GM18951 (cell line): ENCODE measurements around the gene ADAM23.

Experiments used
- POLR2A ChIP-seq: IDR thresholded peaks from 4 replicates; pipeline ENCODE4 v1.6.1; 2011; ENCODE audit warnings: mild to moderate bottlenecking; ENCODE audit not compliant: insufficient read length, insufficient read depth; ENCODE audit errors: extremely low read depth
- in situ Hi-C: fragments of 300-500 bp; cut with MboI; formaldehyde crosslinking; loops from one replicate; pipeline ENCODE4 v1.12.0; 2022; ENCODE audit warnings: low sequenced_read_pairs, mixed read lengths, inconsistent platforms; ENCODE audit not compliant: unreplicated experiment

ADAM23 gene

GRCh38 chr2:206494061-206494460 lies 50.7 kb downstream of the ADAM23 start:
- TF ChIP-seq POLR2A, result no peak
- in situ Hi-C loops, result no loop called here

GRCh38 chr2:206502729-206503128 lies 59.4 kb downstream of the ADAM23 start:
- no peak for TF ChIP-seq POLR2A
- in situ Hi-C loops, result no loop called here

- in situ Hi-C loops, result no loop called here
- no peak for TF ChIP-seq POLR2A
Observed at GRCh38 chr2:206511283-206511682, 68.0 kb downstream of the ADAM23 start.

GRCh38 chr2:206512999-206513398 lies 69.7 kb downstream of the ADAM23 start:
- TF ChIP-seq POLR2A, result no peak
- in situ Hi-C loops, result no loop called here

- in situ Hi-C loops, result no loop called here
- no peak for TF ChIP-seq POLR2A
Observed at GRCh38 chr2:206515580-206515979, 72.2 kb downstream of the ADAM23 start.

- in situ Hi-C loops, result no loop called here
- no peak for TF ChIP-seq POLR2A
Observed at GRCh38 chr2:206518997-206519396, 75.7 kb downstream of the ADAM23 start.

- in situ Hi-C loops, result no loop called here
- no peak for TF ChIP-seq POLR2A
Observed at GRCh38 chr2:206520450-206520849, 77.1 kb downstream of the ADAM23 start.

- in situ Hi-C loops, result no loop called here
Observed at GRCh38 chr2:206521115-206521514, 77.8 kb downstream of the ADAM23 start.

GRCh38 chr2:206521612-206522011 lies 78.3 kb downstream of the ADAM23 start:
- in situ Hi-C loops, result no loop called here
- TF ChIP-seq POLR2A, result no peak

More at GRCh38 chr2:206521115-206521514, 77.8 kb downstream of the ADAM23 start:
- no peak for TF ChIP-seq POLR2A

- in situ Hi-C loops, result no loop called here
- no peak for TF ChIP-seq POLR2A
Observed at GRCh38 chr2:206526416-206526815, 83.1 kb downstream of the ADAM23 start.

GRCh38 chr2:206527153-206527552 lies 83.8 kb downstream of the ADAM23 start:
- in situ Hi-C loops, result no loop called here
- TF ChIP-seq POLR2A, result no peak

GRCh38 chr2:206530727-206531126 lies 87.4 kb downstream of the ADAM23 start:
- in situ Hi-C loops, result no loop called here
- no peak for TF ChIP-seq POLR2A

- TF ChIP-seq POLR2A, result no peak
Observed at GRCh38 chr2:206531996-206532543, 88.7 kb downstream of the ADAM23 start.

GRCh38 chr2:206533977-206534376 lies 90.6 kb downstream of the ADAM23 start:
- no peak for TF ChIP-seq POLR2A
- in situ Hi-C loops, result no loop called here

More at GRCh38 chr2:206531996-206532543, 88.7 kb downstream of the ADAM23 start:
- in situ Hi-C loops, result no loop called here

- no peak for TF ChIP-seq POLR2A
- in situ Hi-C loops, result no loop called here
Observed at GRCh38 chr2:206535260-206535986, 92.1 kb downstream of the ADAM23 start.

- in situ Hi-C loops, result no loop called here
- TF ChIP-seq POLR2A, result no peak
Observed at GRCh38 chr2:206540757-206541156, 97.4 kb downstream of the ADAM23 start.
